C4-2B (cell line): ENCODE measurements around the gene FOXP1.

Experiments
- H3K27ac ChIP-seq: fragments of 450-650 bp; 2 replicates; pipeline ENCODE4 v1.5.1; 2017
- ZFX ChIP-seq: fragments of 450-650 bp; IDR thresholded peaks from 2 replicates; pipeline ENCODE4 v1.6.1; 2017
- TF ChIP-seq, protein P1 (sequence below): fragments of 450-650 bp; conservative IDR thresholded peaks from 2 replicates; pipeline ENCODE4 v1.5.1; 2017; ENCODE audit warnings: mild to moderate bottlenecking

Gene FOXP1

DNA sequence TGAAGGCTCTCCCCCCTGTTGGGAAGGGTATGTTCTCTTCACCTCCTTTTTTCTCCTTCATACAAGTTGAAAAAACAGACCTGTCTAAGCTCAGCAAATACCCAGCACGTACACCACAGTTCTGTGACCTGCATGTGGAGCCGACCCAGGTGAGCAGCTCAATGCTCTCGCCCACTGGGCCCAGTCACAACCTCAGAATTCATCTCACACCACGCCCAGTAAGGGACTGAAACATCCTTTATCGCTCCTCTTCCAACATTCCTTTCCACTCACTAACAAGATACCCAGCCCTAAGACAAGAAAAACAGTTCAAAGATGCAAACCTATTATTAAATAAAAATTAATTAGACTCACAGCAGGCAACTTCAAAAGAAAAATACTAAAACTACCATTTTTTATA, 68.9 kb downstream of the FOXP1 start:
- no peak for TF ChIP-seq ZFX
- TF ChIP-seq, protein P1, sequence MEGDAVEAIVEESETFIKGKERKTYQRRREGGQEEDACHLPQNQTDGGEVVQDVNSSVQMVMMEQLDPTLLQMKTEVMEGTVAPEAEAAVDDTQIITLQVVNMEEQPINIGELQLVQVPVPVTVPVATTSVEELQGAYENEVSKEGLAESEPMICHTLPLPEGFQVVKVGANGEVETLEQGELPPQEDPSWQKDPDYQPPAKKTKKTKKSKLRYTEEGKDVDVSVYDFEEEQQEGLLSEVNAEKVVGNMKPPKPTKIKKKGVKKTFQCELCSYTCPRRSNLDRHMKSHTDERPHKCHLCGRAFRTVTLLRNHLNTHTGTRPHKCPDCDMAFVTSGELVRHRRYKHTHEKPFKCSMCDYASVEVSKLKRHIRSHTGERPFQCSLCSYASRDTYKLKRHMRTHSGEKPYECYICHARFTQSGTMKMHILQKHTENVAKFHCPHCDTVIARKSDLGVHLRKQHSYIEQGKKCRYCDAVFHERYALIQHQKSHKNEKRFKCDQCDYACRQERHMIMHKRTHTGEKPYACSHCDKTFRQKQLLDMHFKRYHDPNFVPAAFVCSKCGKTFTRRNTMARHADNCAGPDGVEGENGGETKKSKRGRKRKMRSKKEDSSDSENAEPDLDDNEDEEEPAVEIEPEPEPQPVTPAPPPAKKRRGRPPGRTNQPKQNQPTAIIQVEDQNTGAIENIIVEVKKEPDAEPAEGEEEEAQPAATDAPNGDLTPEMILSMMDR: no peak
- H3K27ac ChIP-seq: no peak overlapping the region

- TF ChIP-seq, protein P1: no peak
- no peak for TF ChIP-seq ZFX
- no peak overlapping the region for H3K27ac ChIP-seq
These were observed 70.0 kb downstream of the FOXP1 start for GRCh38 chr3:71513515-71513914.

DNA sequence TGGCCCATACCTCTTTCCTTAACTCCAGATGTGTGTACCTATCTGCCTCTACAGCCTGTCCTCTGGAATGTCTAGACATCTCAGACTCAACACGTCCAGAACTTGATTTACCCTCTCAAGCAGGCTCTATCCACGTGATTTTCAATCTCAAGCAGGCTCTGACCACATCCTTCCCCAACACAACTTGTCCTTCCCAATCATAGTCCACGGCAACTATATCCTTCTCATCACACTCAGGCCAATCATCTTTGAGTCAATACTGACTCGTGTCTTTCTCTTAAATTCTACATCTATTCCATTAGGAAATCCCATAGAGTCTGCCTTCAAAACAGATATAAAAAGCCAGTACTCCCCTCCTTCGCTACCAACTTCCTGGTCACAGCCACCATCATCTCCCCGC, 70.4 kb downstream of the FOXP1 start:
- no peak for TF ChIP-seq ZFX
- TF ChIP-seq, protein P1: no peak
- no peak overlapping the region for H3K27ac ChIP-seq

DNA sequence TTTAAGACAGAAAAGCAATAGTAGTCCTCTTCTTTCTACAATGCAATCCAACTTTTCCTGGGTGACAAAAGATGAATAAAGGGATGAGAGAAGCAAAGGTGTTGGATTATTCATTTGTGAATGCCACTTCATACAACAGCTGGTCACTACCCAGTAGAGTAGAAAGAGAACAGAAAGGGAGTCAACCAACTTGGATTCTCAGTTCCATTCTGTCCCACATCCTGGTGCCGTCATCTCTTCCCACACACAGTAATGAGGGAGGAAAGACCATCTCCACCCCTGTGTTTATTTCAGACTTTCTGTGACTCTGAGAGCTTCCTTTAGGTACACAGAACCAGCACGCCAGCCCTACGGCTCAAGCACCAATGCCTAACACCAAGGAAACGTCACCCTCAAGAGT, 71.0 kb downstream of the FOXP1 start:
- TF ChIP-seq, protein P1: no peak
- no peak for TF ChIP-seq ZFX
- H3K27ac ChIP-seq: no peak overlapping the region

DNA sequence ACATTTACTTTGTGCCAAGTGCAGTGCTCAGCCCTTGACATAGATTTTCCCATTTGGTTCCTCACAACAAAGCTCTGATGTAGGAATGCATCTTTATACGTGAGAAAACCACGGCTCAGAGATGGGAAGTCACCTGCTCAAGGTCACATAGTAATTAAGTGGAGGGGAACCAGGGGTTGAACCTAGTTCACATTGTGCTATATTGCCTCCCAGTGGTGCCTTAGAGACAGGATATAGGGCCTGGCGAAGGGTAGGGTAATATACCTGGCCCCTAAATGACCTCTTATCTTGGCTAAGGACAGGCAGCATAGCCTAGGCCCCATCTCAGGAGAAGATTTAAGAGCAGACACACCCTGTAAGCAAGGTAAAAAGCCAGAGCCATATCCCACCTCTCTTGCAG, 71.5 kb downstream of the FOXP1 start:
- no peak overlapping the region for H3K27ac ChIP-seq
- no peak for TF ChIP-seq ZFX
- TF ChIP-seq, protein P1: no peak; the same call in none of the 2 replicates

DNA sequence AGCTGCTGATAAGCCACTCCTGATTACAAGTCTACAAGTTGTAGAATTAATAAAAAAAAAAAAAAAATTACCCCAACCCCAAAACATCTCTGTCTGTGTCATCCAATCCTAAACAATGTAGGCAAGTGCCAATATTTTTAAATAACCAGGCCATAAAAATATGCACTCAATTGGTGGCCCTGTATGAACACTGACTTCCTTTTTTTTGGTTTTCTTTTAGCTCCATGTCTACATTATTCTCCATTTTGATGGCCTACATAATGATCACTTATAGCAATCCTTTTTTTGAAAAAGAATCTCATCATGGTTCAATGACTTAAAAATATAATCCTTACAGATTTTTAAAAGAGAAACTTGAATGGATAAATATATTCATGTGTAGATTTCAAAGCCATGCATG, 72.1 kb downstream of the FOXP1 start:
- TF ChIP-seq, protein P1: no peak
- no peak for TF ChIP-seq ZFX
- H3K27ac ChIP-seq: no peak overlapping the region

GRCh38 chr3:71511037-71511436, 72.5 kb downstream of the FOXP1 start:
- no peak overlapping the region for H3K27ac ChIP-seq
- TF ChIP-seq, protein P1: no peak
- no peak for TF ChIP-seq ZFX
